ENCODE results near the gene GLP1R. TPM values are rescaled to one million over a fixed set of nuclear protein-coding genes. Genes with fewer than 3 reads are reported as not detected.

The GLP1R gene
- total RNA-seq, 1 experiment from 2014 or later = not detected

GRCh38 chr6:39021779-39022178 lies 26.8 kb upstream of the GLP1R start:
- Histone ChIP-seq H3K4me2 (ENCODE audit: low read length) (no peak overlapping the region), H3K27me3 (ENCODE audit: insufficient read depth, low read length) (peaks cover 69% of the 10 kb centered on the region), H3K79me2 (ENCODE audit: insufficient read depth, low read length) (no peaks in the 10 kb centered on the region), H3K9ac (ENCODE audit: low read length) (no peak overlapping the region), H3K4me3 (replicated peaks in 1 of 2; ENCODE audit: low read depth in 1 of 2, low read length in 2 of 2) (no peak overlapping the region), H2AFZ (ENCODE audit: low read depth, low read length, poor library complexity, severe bottlenecking) (no peak overlapping the region), H3K4me1 (ENCODE audit: control insufficient read depth in 1 of 2, insufficient read depth in 2 of 2, low read length in 2 of 2) (no peaks in the 10 kb centered on the region), H3K9me2 (ENCODE audit: insufficient read depth) (no peaks in the 10 kb centered on the region), H3K9me3 (ENCODE audit: control insufficient read depth in 1 of 2, insufficient read depth in 1 of 2, low read depth in 1 of 2, low read length in 2 of 2) (no peaks in the 10 kb centered on the region), H3K36me3 (ENCODE audit: control insufficient read depth in 1 of 2, insufficient read depth in 2 of 2, low read length in 2 of 2) (no peaks in the 10 kb centered on the region), H4K20me1 (ENCODE audit: insufficient read depth) (no peaks in the 10 kb centered on the region), H3K27ac (ENCODE audit: low read depth, low read length) (no peak overlapping the region)
- RAD21 ChIA-PET (ENCODE audit: low non-redundant PET in 1 of 2, low total read pairs in 2 of 2, uncharacterized antibody in 2 of 2, unreplicated experiment in 2 of 2) = no interaction called here
- DNase-seq (ENCODE audit: low read depth, low spot score) (no peak), ATAC-seq (no peak)
- no TSS peak for BruUV-seq (replicated peaks)
- POLR2A ChIA-PET = no interaction called here
- TF ChIP-seq ZNF274 (IDR thresholded peaks at IDR 0.05; ENCODE audit: low read depth, low read length) (no peak), FOSL1 (IDR thresholded peaks at IDR 0.05; ENCODE audit: low read depth) (no peak), CBX3 (IDR thresholded peaks at IDR 0.05; ENCODE audit: low read depth) (no peak), ELF1 (IDR thresholded peaks at IDR 0.05; ENCODE audit: borderline replicate concordance, low read depth) (no peak), EGR1 (IDR thresholded peaks at IDR 0.05; ENCODE audit: low read depth) (no peak), POLR2A (IDR thresholded peaks at IDR 0.05; ENCODE audit: borderline replicate concordance, extremely low read depth, insufficient read depth, insufficient read length) (no peak), REST (IDR thresholded peaks at IDR 0.05; ENCODE audit: low read depth) (no peak), CTCF (IDR thresholded peaks at IDR 0.05 in 2 of 3, conservative IDR thresholded peaks at IDR 0.05 in 1 of 3; ENCODE audit: borderline replicate concordance in 1 of 3, insufficient read depth in 1 of 3, low read depth in 2 of 3, low read length in 2 of 3) (no peak), CEBPB (IDR thresholded peaks at IDR 0.05; ENCODE audit: low read depth) (no peak)
- CTCF ChIA-PET = interaction anchor here (0.9 kb wide), 1 partner anchor 9 kb away, joined by 3 read pairs; no protein-coding TSS in a partner anchor
- intact Hi-C loops (cut with micrococcal nuclease) = no loop called here
